OCI-LY7 (cell line): ENCODE data around the gene PLEKHA5. TPM values are rescaled to one million over a fixed set of nuclear protein-coding genes. Genes with fewer than 3 reads are reported as not detected.

Source experiments
- BruUV-seq: library from RNA; stranded (reverse); fragments of 400-500 nt; replicated peaks from 2 replicates; lab custom pipeline; 2021; lab: Mats Ljungman, UMichigan
- CTCF ChIA-PET: fragments of 300-600 bp; sonication (Branson Sonifier 250); formaldehyde crosslinking; loops from one replicate; lab custom pipeline; 2022; ENCODE audit warnings: antibody characterized with exemption; ENCODE audit not compliant: unreplicated experiment; lab: Charles Lee
- POLR2A ChIA-PET: fragments of 300-600 bp; sonication (Branson Sonifier 250); formaldehyde crosslinking; loops from one replicate; lab custom pipeline; 2022; ENCODE audit warnings: antibody characterized with exemption; lab: Charles Lee
- DNase-seq: peaks from one replicate; pipeline ENCODE4 v3.0.0-alpha.2; 2015; ENCODE audit warnings: low spot score
- H2AFZ ChIP-seq: fragments of 200-600 bp; sonication (generic), shearing (Covaris generic); 2 replicates; pipeline ENCODE4 v1.6.1; 2014; ENCODE audit warnings: mild to moderate bottlenecking, antibody characterized with exemption, low read length, moderate library complexity
- H3K27ac ChIP-seq: fragments of 200-600 bp; sonication (generic); 2 replicates; pipeline ENCODE4 v1.5.1; 2014; ENCODE audit warnings: mixed run types, low read depth, mild to moderate bottlenecking, moderate library complexity, low read length, inconsistent platforms; ENCODE audit not compliant: poor library complexity, severe bottlenecking
- H3K36me3 ChIP-seq: fragments of 200-600 bp; sonication (generic); 2 replicates; pipeline ENCODE4 v1.6.1; 2014; ENCODE audit warnings: mild to moderate bottlenecking, antibody characterized with exemption, low read length, moderate library complexity, mixed read lengths; ENCODE audit not compliant: insufficient read depth
- H3K4me1 ChIP-seq: fragments of 200-600 bp; sonication (generic); 2 replicates; pipeline ENCODE4 v1.5.1; 2014; ENCODE audit warnings: mild to moderate bottlenecking, low read length; ENCODE audit not compliant: insufficient read depth, poor library complexity, severe bottlenecking
- H3K4me2 ChIP-seq: fragments of 200-600 bp; sonication (generic); 2 replicates; pipeline ENCODE4 v1.6.1; 2014; ENCODE audit warnings: mild to moderate bottlenecking, low read length
- H3K4me3 ChIP-seq: fragments of 200-600 bp; sonication (generic); 2 replicates; pipeline ENCODE4 v1.5.1; 2014; ENCODE audit warnings: mild to moderate bottlenecking, low read depth, low read length; ENCODE audit not compliant: poor library complexity, severe bottlenecking
- H3K79me2 ChIP-seq: fragments of 200-600 bp; sonication (generic); 2 replicates; pipeline ENCODE4 v1.6.1; 2016; ENCODE audit warnings: low read depth, mild to moderate bottlenecking, low read length, moderate library complexity, mixed read lengths; ENCODE audit not compliant: insufficient read depth
- H3K9me2 ChIP-seq: fragments of 200-600 bp; sonication (generic); 2 replicates; pipeline ENCODE4 v1.6.1; 2016; ENCODE audit warnings: mild to moderate bottlenecking, low read length, mixed read lengths; ENCODE audit not compliant: insufficient read depth
- H3K9me3 ChIP-seq: fragments of 200-600 bp; sonication (generic); 2 replicates; pipeline ENCODE4 v1.6.1; 2014; ENCODE audit warnings: mild to moderate bottlenecking, mixed run types, low read length, mixed read lengths
- H4K20me1 ChIP-seq: fragments of 200-600 bp; sonication (generic); 2 replicates; pipeline ENCODE4 v1.6.1; 2014; ENCODE audit warnings: mild to moderate bottlenecking, antibody characterized with exemption, low read length, moderate library complexity, mixed read lengths; ENCODE audit not compliant: insufficient read depth
- EZH2phosphoT487 ChIP-seq: fragments of 200-600 bp; sonication (generic); IDR thresholded peaks from 2 replicates; pipeline ENCODE4 v1.6.1; 2018; ENCODE audit warnings: low read depth, borderline replicate concordance, mild to moderate bottlenecking, mixed run types, antibody characterized with exemption, low read length, moderate library complexity, mixed read lengths
- intact Hi-C: fragments of 100-400 bp; cut with micrococcal nuclease; formaldehyde crosslinking; loops from one replicate; pipeline ENCODE4 v1.10.0; 2022; ENCODE audit not compliant: unreplicated experiment
- total RNA-seq, 2 experiments: library from RNA; depleted of rRNA in 1 of 2; stranded (reverse); fragments of >200 nt in 1 of 2; shearing (Covaris generic) in 1 of 2; gene quantifications; 2 replicates each; pipeline ENCODE4 v1.2.3, GENCODE V29; 2014 to 2022
- TF ChIP-seq, protein P1 (sequence below): fragments of 200-600 bp; sonication (generic); conservative IDR thresholded peaks from 2 replicates; pipeline ENCODE4 v1.5.1; 2014; ENCODE audit warnings: mild to moderate bottlenecking, antibody characterized with exemption, low read length, moderate library complexity, mixed read lengths

Gene PLEKHA5
- total RNA-seq, 2 experiments from 2014 or later, result 2.7 TPM; not detected in 1

GRCh38 chr12:19277711-19278110 is 148.2 kb downstream of the PLEKHA5 start:
- intact Hi-C loops, result no loop called here
- CTCF ChIA-PET, result no interaction called here

DNA sequence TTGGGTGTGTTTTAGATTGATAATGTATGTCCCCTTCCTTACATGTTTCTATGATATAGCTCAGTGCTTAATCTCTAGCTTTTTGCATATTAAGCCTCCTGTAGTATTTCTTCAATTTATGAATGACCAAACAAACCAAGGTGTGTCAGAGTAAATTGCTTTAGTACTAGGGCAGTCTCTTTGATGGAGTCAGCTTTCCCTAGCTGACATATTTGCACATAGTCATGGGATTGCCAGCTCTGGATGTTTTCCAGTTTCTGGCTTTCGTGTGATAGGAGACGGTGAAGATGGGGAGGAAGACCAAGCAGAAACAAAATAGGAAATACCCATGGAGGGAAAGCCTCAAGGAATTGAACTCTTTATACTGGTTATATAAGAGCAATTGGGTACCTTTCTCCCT is 148.9 kb downstream of the PLEKHA5 start:
- H3K79me2 ChIP-seq, result no peaks in the 10 kb centered on the region
- DNase-seq, result no peak
- no peak overlapping the region for H3K4me3 ChIP-seq
- ChIA-PET POLR2A (interaction anchor here (0.6 kb wide), 1 partner anchor 22 kb away, joined by 3 read pairs; no protein-coding TSS in a partner anchor), CTCF (no interaction called here)
- TF ChIP-seq, protein P1, sequence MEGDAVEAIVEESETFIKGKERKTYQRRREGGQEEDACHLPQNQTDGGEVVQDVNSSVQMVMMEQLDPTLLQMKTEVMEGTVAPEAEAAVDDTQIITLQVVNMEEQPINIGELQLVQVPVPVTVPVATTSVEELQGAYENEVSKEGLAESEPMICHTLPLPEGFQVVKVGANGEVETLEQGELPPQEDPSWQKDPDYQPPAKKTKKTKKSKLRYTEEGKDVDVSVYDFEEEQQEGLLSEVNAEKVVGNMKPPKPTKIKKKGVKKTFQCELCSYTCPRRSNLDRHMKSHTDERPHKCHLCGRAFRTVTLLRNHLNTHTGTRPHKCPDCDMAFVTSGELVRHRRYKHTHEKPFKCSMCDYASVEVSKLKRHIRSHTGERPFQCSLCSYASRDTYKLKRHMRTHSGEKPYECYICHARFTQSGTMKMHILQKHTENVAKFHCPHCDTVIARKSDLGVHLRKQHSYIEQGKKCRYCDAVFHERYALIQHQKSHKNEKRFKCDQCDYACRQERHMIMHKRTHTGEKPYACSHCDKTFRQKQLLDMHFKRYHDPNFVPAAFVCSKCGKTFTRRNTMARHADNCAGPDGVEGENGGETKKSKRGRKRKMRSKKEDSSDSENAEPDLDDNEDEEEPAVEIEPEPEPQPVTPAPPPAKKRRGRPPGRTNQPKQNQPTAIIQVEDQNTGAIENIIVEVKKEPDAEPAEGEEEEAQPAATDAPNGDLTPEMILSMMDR, result no peak
- no peak for TF ChIP-seq EZH2phosphoT487
- no peak overlapping the region for H3K4me2 ChIP-seq
- H3K27ac ChIP-seq, result no peak overlapping the region
- no peaks in the 10 kb centered on the region for H3K9me3 ChIP-seq
- no TSS peak for BruUV-seq
- H4K20me1 ChIP-seq, result no peaks in the 10 kb centered on the region
- H2AFZ ChIP-seq, result no peak overlapping the region
- H3K36me3 ChIP-seq, result no peaks in the 10 kb centered on the region
- intact Hi-C loops, result no loop called here
- H3K4me1 ChIP-seq, result no peaks in the 10 kb centered on the region
- no peaks in the 10 kb centered on the region for H3K9me2 ChIP-seq

More at GRCh38 chr12:19277711-19278110, 148.2 kb downstream of the PLEKHA5 start:
- no peak for TF ChIP-seq EZH2phosphoT487
- TF ChIP-seq, protein P1, result no peak
- no peak overlapping the region for H3K4me3 ChIP-seq
- no peaks in the 10 kb centered on the region for H4K20me1 ChIP-seq
- H3K4me2 ChIP-seq, result no peak overlapping the region
- H3K9me3 ChIP-seq, result no peaks in the 10 kb centered on the region
- no peaks in the 10 kb centered on the region for H3K36me3 ChIP-seq
- H2AFZ ChIP-seq, result no peak overlapping the region
- no peak overlapping the region for H3K27ac ChIP-seq
- POLR2A ChIA-PET, result no interaction called here
- BruUV-seq, result no TSS peak
- H3K4me1 ChIP-seq, result no peaks in the 10 kb centered on the region
- no peaks in the 10 kb centered on the region for H3K79me2 ChIP-seq
- no peaks in the 10 kb centered on the region for H3K9me2 ChIP-seq
- DNase-seq, result no peak

GRCh38 chr12:19282133-19282699 is 152.7 kb downstream of the PLEKHA5 start:
- ChIA-PET POLR2A (interaction anchor here (0.6 kb wide), 1 partner anchor 86 kb away, joined by 3 read pairs; no protein-coding TSS in a partner anchor), CTCF (no interaction called here)
- no peak overlapping the region for H3K27ac ChIP-seq
- H3K36me3 ChIP-seq, result no peaks in the 10 kb centered on the region
- TF ChIP-seq, protein P1, result no peak
- TF ChIP-seq EZH2phosphoT487, result no peak
- intact Hi-C loops, result loop anchor here (10.0 kb wide), 1 partner anchor 293 kb away; no protein-coding TSS in a partner anchor
- no peaks in the 10 kb centered on the region for H3K9me2 ChIP-seq
- no peak overlapping the region for H3K4me2 ChIP-seq
- H2AFZ ChIP-seq, result no peak overlapping the region
- no peak overlapping the region for H3K4me3 ChIP-seq
- no peaks in the 10 kb centered on the region for H3K4me1 ChIP-seq
- no peaks in the 10 kb centered on the region for H3K9me3 ChIP-seq
- no peaks in the 10 kb centered on the region for H3K79me2 ChIP-seq
- no peaks in the 10 kb centered on the region for H4K20me1 ChIP-seq
- no TSS peak for BruUV-seq
- no peak for DNase-seq
